CD14-positive monocyte (primary cell): ENCODE data around the gene MIA. TPM values are rescaled to one million over a fixed set of nuclear protein-coding genes. Genes with fewer than 3 reads are reported as not detected.
A peak's percentile ranks its signal among the peaks of the same experiment; 100 is the strongest.

Experiments used
- DNase-seq, 3 donors: peaks; one replicate each; pipeline ENCODE4 v3.0.0-alpha.2; 2011 to 2022
- H2AFZ ChIP-seq: 2 replicates; pipeline ENCODE4 v1.6.0; 2012; ENCODE audit warnings: mild to moderate bottlenecking, low read depth, low read length, inconsistent platforms; ENCODE audit not compliant: insufficient read depth, poor library complexity, severe bottlenecking
- H3K27ac ChIP-seq, 2 donors: 1 replicate in 1 of 2; 2 replicates in 1 of 2; pipeline ENCODE4 v1.5.1; 2012 to 2013; ENCODE audit warnings: low read length in 2 of 2, control low read depth in 1 of 2, inconsistent platforms in 1 of 2, low read depth in 1 of 2, mild to moderate bottlenecking in 1 of 2
- H3K27me3 ChIP-seq, 2 donors: one replicate each; pipeline versions ENCODE4 v1.6.0 to v1.6.1; 2011 to 2013; ENCODE audit warnings: low read length in 2 of 2; ENCODE audit not compliant: control insufficient read depth in 2 of 2, insufficient read depth in 2 of 2
- H3K36me3 ChIP-seq, 2 donors: replicated peaks in 1 of 2; 1 replicate in 1 of 2; 2 replicates in 1 of 2; pipeline versions ENCODE4 v1.5.1 to v1.6.1; 2012 to 2013; ENCODE audit warnings: low read length in 2 of 2, control low read depth in 1 of 2, inconsistent platforms in 1 of 2, mild to moderate bottlenecking in 1 of 2; ENCODE audit not compliant: insufficient read depth in 2 of 2, control insufficient read depth in 1 of 2
- H3K4me1 ChIP-seq, 2 donors: 1 replicate in 1 of 2; 2 replicates in 1 of 2; pipeline versions ENCODE4 v1.5.1 to v1.6.1; 2012 to 2013; ENCODE audit warnings: low read length in 2 of 2, control low read depth in 1 of 2, inconsistent platforms in 1 of 2, mild to moderate bottlenecking in 1 of 2, moderate library complexity in 1 of 2; ENCODE audit not compliant: insufficient read depth in 2 of 2, control insufficient read depth in 1 of 2
- H3K4me2 ChIP-seq: replicated peaks from 2 replicates; pipeline ENCODE3; 2012; ENCODE audit warnings: low read length, moderate library complexity, mild to moderate bottlenecking; ENCODE audit not compliant: poor library complexity, severe bottlenecking; ENCODE audit errors: extremely low read depth
- H3K4me3 ChIP-seq, 3 experiments: fragments of 200-600 bp in 1 of 3; sonication (generic) in 1 of 3; replicated peaks in 1 of 3; 1 replicate in 2 of 3; 2 replicates in 1 of 3; pipeline ENCODE4 v1.5.1; 2011 to 2013; ENCODE audit warnings: low read length in 3 of 3, mild to moderate bottlenecking in 3 of 3, control low read depth in 2 of 3, low read depth in 2 of 3, inconsistent platforms in 1 of 3, moderate library complexity in 1 of 3
- H3K79me2 ChIP-seq: 2 replicates; pipeline ENCODE4 v1.6.0; 2012; ENCODE audit warnings: mild to moderate bottlenecking, control low read depth, inconsistent platforms, low read length, moderate library complexity; ENCODE audit not compliant: insufficient read depth
- H3K9ac ChIP-seq: 2 replicates; pipeline ENCODE4 v1.6.0; 2017; ENCODE audit warnings: low read length, mild to moderate bottlenecking; ENCODE audit not compliant: insufficient read depth, poor library complexity, severe bottlenecking
- H3K9me3 ChIP-seq, 2 donors: replicated peaks in 1 of 2; 1 replicate in 1 of 2; 2 replicates in 1 of 2; pipeline versions ENCODE4 v1.5.1 to v1.6.1; 2012 to 2013; ENCODE audit warnings: low read length in 2 of 2, control low read depth in 1 of 2; ENCODE audit not compliant: control insufficient read depth in 1 of 2, insufficient read depth in 1 of 2
- H4K20me1 ChIP-seq: 2 replicates; pipeline ENCODE4 v1.6.0; 2012; ENCODE audit warnings: mild to moderate bottlenecking, low read length, control low read depth, moderate library complexity; ENCODE audit not compliant: insufficient read depth
- H3K27ac Mint-ChIP-seq, 7 donors: one replicate each; pipeline ENCODE4 v1.8.0; 2020; ENCODE audit warnings: mild to moderate bottlenecking in 7 of 7, mixed read lengths in 7 of 7, moderate library complexity in 6 of 7, inconsistent platforms in 2 of 7
- H3K27me3 Mint-ChIP-seq, 3 donors: one replicate each; pipeline ENCODE4 v1.8.0; 2021 to 2022; ENCODE audit warnings: low read depth in 3 of 3, mild to moderate bottlenecking in 3 of 3, mixed read lengths in 3 of 3, moderate library complexity in 3 of 3, inconsistent platforms in 1 of 3
- H3K36me3 Mint-ChIP-seq, 2 donors: one replicate each; pipeline ENCODE4 v1.8.0; 2020; ENCODE audit warnings: mixed read lengths in 2 of 2, inconsistent platforms in 1 of 2, mild to moderate bottlenecking in 1 of 2
- H3K4me1 Mint-ChIP-seq: one replicate; pipeline ENCODE4 v1.8.0; 2020; ENCODE audit warnings: mild to moderate bottlenecking, mixed read lengths
- H3K4me3 Mint-ChIP-seq, 2 donors: one replicate each; pipeline ENCODE4 v1.8.0; 2020; ENCODE audit warnings: mild to moderate bottlenecking in 2 of 2, mixed read lengths in 2 of 2, moderate library complexity in 1 of 2
- H3K9me3 Mint-ChIP-seq, 7 donors: one replicate each; pipeline ENCODE4 v1.8.0; 2020 to 2022; ENCODE audit warnings: mixed read lengths in 7 of 7, mild to moderate bottlenecking in 6 of 7, moderate library complexity in 6 of 7, inconsistent platforms in 2 of 7
- WGBS: methylation state at CpG from one replicate; pipeline ENCODE4 v1.1.5; 2013; ENCODE audit warnings: missing lambda C conversion rate; ENCODE audit not compliant: insufficient coverage; 5-methylcytosine and 5-hydroxymethylcytosine counted together
- intact Hi-C, 2 donors: fragments of 100-400 bp; cut with micrococcal nuclease; formaldehyde crosslinking; loops; one replicate each; pipeline versions ENCODE4 v1.15.0 to v1.15.1; 2023
- polyA plus RNA-seq, 3 donors: library from polyadenylated mRNA; depleted of rRNA in 1 of 3; unstranded in 2 of 3; stranded (reverse) in 1 of 3; fragments of 300-500 nt in 2 of 3; fragments of >200 nt in 1 of 3; fragmentation: Illumina TruSeq in 2 of 3; gene quantifications; 1 replicate in 2 of 3; 2 replicates in 1 of 3; pipeline ENCODE4 v1.2.3, GENCODE V29; 2012 to 2021
- TF ChIP-seq, protein P1 (sequence below): fragments of 200-600 bp; IDR thresholded peaks from one replicate; pipeline ENCODE4 v1.8.0; 2022; ENCODE audit warnings: antibody characterized with exemption, mild to moderate bottlenecking

The MIA gene
- polyA plus RNA-seq, 3 donors: 0.47 TPM; not detected in 2

DNA sequence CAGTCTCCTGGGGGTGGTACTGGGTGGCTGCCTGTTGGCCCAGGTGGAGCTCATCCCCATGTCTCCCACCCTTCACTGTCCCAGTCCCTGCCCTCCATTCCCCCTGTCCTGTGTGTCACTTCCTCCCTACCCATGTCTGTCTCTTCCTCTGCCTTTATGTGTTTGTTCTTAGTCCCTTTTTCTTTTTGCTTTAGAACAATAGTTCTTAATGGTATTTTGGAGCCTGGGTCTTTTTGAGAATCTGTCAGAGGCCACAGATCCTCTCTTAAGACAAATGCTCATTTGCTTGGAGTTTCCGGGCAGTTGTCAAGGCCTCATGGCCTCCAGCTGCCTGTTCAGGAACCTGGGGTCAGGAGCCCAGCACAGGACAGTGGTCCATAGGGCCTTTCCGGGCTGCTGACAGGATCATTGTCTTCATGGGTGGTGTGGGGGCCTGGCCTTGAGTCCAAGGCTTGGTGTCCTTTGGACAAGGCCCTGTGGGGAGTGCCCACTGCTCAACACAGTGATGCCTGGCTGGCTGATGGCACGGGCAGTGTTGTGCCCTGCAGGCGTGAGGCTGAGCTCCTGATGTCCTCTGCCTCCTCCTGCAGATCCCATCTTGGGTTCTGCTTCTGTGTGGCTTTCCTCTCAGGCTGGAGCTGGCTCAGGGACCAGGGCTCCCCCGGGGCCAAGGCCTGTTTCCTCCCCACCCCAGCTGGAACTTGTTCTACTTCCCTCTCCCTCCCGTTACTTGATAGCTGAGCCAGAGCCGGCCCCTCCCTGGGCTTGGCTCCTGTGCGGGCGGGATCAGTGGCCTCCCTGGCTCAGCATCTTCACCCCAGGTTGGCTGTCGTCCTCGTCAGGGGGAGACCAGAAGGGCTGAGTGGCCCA lies 27.2 kb downstream of the MIA start:
- Histone ChIP-seq H3K4me3 (peak overlapping the region in 2 of 3 experiments; percentile 13 to 66), H4K20me1 (peaks cover 82% of the 10 kb centered on the region), H3K9me3 (no peaks in the 10 kb centered on the region), H3K79me2 (peaks cover 85% of the 10 kb centered on the region), H3K27me3 (no peaks in the 10 kb centered on the region), H2AFZ (no peak overlapping the region), H3K27ac (peak overlapping the region; percentile 61 to 67), H3K4me2 (peak overlapping the region; percentile 94), H3K36me3 (peaks cover 36 to 54% of the 10 kb centered on the region in 2 donors), H3K9ac (peak overlapping the region; percentile 16), H3K4me1 (peaks cover 67 to 74% of the 10 kb centered on the region in 2 donors)
- Mint-ChIP-seq H3K27ac (peak overlapping the region; percentile 76 to 92 (median 86)), H3K4me3 (peak overlapping the region; percentile 67 to 89), H3K9me3 (no peaks in the 10 kb centered on the region), H3K27me3 (peaks cover 0 to 3% (median 2%) of the 10 kb centered on the region in 3 donors), H3K4me1 (peaks cover 82% of the 10 kb centered on the region), H3K36me3 (peaks cover 37 to 55% of the 10 kb centered on the region in 2 donors)
- TF ChIP-seq, protein P1, sequence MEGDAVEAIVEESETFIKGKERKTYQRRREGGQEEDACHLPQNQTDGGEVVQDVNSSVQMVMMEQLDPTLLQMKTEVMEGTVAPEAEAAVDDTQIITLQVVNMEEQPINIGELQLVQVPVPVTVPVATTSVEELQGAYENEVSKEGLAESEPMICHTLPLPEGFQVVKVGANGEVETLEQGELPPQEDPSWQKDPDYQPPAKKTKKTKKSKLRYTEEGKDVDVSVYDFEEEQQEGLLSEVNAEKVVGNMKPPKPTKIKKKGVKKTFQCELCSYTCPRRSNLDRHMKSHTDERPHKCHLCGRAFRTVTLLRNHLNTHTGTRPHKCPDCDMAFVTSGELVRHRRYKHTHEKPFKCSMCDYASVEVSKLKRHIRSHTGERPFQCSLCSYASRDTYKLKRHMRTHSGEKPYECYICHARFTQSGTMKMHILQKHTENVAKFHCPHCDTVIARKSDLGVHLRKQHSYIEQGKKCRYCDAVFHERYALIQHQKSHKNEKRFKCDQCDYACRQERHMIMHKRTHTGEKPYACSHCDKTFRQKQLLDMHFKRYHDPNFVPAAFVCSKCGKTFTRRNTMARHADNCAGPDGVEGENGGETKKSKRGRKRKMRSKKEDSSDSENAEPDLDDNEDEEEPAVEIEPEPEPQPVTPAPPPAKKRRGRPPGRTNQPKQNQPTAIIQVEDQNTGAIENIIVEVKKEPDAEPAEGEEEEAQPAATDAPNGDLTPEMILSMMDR: no peak
- WGBS: 33% methylated on average over 11 of the region's 11 CpGs
- intact Hi-C loops: loop anchor here in 1 of 2 donors (10.0 kb wide), 1 partner anchor 48 kb away; the partner anchor contains the start of genes ACTMAP and SNRPA
- peak in 2 of 3 donors; percentile 25 to 49 for DNase-seq

GRCh38 chr19:40803170-40803856 lies 28.0 kb downstream of the MIA start:
- Histone ChIP-seq H3K4me1 (peaks cover 60 to 66% of the 10 kb centered on the region in 2 donors), H3K4me2 (peak overlapping the region; percentile 94), H3K36me3 (peaks cover 44 to 61% of the 10 kb centered on the region in 2 donors), H2AFZ (no peak overlapping the region), H3K9ac (peak overlapping the region; percentile 16), H3K79me2 (peaks cover 90% of the 10 kb centered on the region), H4K20me1 (peaks cover 90% of the 10 kb centered on the region), H3K27ac (peak overlapping the region; percentile 61 to 67), H3K4me3 (peak overlapping the region in 2 of 3 experiments; percentile 13 to 66), H3K9me3 (no peaks in the 10 kb centered on the region), H3K27me3 (no peaks in the 10 kb centered on the region)
- TF ChIP-seq, protein P1: no peak
- WGBS: 86% methylated on average over 4 of the region's 9 CpGs
- Mint-ChIP-seq H3K27ac (peak overlapping the region; percentile 76 to 92 (median 86)), H3K36me3 (peaks cover 45 to 63% of the 10 kb centered on the region in 2 donors), H3K4me1 (peaks cover 78% of the 10 kb centered on the region), H3K9me3 (no peaks in the 10 kb centered on the region), H3K27me3 (peaks cover 0 to 3% (median 2%) of the 10 kb centered on the region in 3 donors), H3K4me3 (peak overlapping the region; percentile 67 to 89)
- DNase-seq: no peak
- intact Hi-C loops: loop anchor here in 1 of 2 donors (10.0 kb wide), 1 partner anchor 49 kb away; the partner anchor contains the start of genes ACTMAP and SNRPA
